HEK293T (cell line): ENCODE data around the gene TDRD12.
"Not testable (repeated sequence)": the region's sequence is repeated elsewhere in the genome, so short reads cannot be mapped to it uniquely, and the experiment has no call there.

ENCODE experiments used
- CTBP1 ChIP-seq: fragments of 450-650 bp; IDR thresholded peaks from 2 replicates; pipeline ENCODE4 v1.6.1; 2016; ENCODE audit warnings: borderline replicate concordance
- HDGF ChIP-seq: fragments of 450-650 bp; IDR thresholded peaks from 2 replicates; pipeline ENCODE4 v1.6.1; 2017; ENCODE audit warnings: antibody characterized with exemption, borderline replicate concordance
- NFRKB ChIP-seq: fragments of 450-650 bp; IDR thresholded peaks from 2 replicates; pipeline ENCODE4 v1.6.1; 2016; ENCODE audit warnings: mild to moderate bottlenecking, moderate library complexity
- SP1 ChIP-seq: fragments of 450-650 bp; IDR thresholded peaks from 2 replicates; pipeline ENCODE4 v1.6.1; 2017

GRCh38 chr19:32746631-32747196 is 27.1 kb downstream of the TDRD12 start:
- not testable (repeated sequence) for TF ChIP-seq SP1, NFRKB, CTBP1, HDGF
